Measurements from ENCODE around the gene AANAT. TPM values are rescaled to one million over a fixed set of nuclear protein-coding genes. Genes with fewer than 3 reads are reported as not detected.

AANAT gene
- total RNA-seq, 1 experiment from 2014 or later: not detected

GRCh38 chr17:76438906-76439305 is 28.5 kb upstream of the AANAT start:
- Mint-ChIP-seq H3K27me3 (ENCODE audit: unreplicated experiment) (no peaks in the 10 kb centered on the region), H3K27ac (ENCODE audit: unreplicated experiment) (no peak overlapping the region), H3K4me1 (ENCODE audit: low read depth, unreplicated experiment) (peaks cover 39% of the 10 kb centered on the region), H3K36me3 (ENCODE audit: insufficient read depth, unreplicated experiment) (no peaks in the 10 kb centered on the region), H3K9me3 (ENCODE audit: low read depth, unreplicated experiment) (no peaks in the 10 kb centered on the region), H3K4me3 (ENCODE audit: low read depth, unreplicated experiment) (no peak overlapping the region)
- no peak for DNase-seq
- intact Hi-C loops (cut with micrococcal nuclease; ENCODE audit: unreplicated experiment): no loop called here
- BruUV-seq (replicated peaks): no TSS peak
- CTCF ChIA-PET: interaction anchor here (0.9 kb wide), 1 partner anchor 19 kb away, joined by 3 read pairs; no protein-coding TSS in a partner anchor
- no peak for TF ChIP-seq CTCF (IDR thresholded peaks at IDR 0.05; ENCODE audit: unreplicated experiment)

GRCh38 chr17:76439314-76439928 is 28.0 kb upstream of the AANAT start:
- no peak for DNase-seq
- no peak overlapping the region for H3K27ac Mint-ChIP-seq (ENCODE audit: unreplicated experiment)
- peaks cover 41% of the 10 kb centered on the region for H3K4me1 Mint-ChIP-seq (ENCODE audit: low read depth, unreplicated experiment)
- BruUV-seq (replicated peaks): no TSS peak
- no peak for TF ChIP-seq CTCF (IDR thresholded peaks at IDR 0.05; ENCODE audit: unreplicated experiment)
- intact Hi-C loops (cut with micrococcal nuclease; ENCODE audit: unreplicated experiment): no loop called here
- H3K9me3 Mint-ChIP-seq (ENCODE audit: low read depth, unreplicated experiment): no peaks in the 10 kb centered on the region
- H3K36me3 Mint-ChIP-seq (ENCODE audit: insufficient read depth, unreplicated experiment): no peaks in the 10 kb centered on the region
- no peaks in the 10 kb centered on the region for H3K27me3 Mint-ChIP-seq (ENCODE audit: unreplicated experiment)
- H3K4me3 Mint-ChIP-seq (ENCODE audit: low read depth, unreplicated experiment): no peak overlapping the region
- CTCF ChIA-PET: no interaction called here

GRCh38 chr17:76440751-76441362 is 26.5 kb upstream of the AANAT start:
- no peaks in the 10 kb centered on the region for H3K9me3 Mint-ChIP-seq (ENCODE audit: low read depth, unreplicated experiment)
- no peak for DNase-seq
- no TSS peak for BruUV-seq (replicated peaks)
- intact Hi-C loops (cut with micrococcal nuclease; ENCODE audit: unreplicated experiment): no loop called here
- H3K27ac Mint-ChIP-seq (ENCODE audit: unreplicated experiment): no peak overlapping the region
- TF ChIP-seq CTCF (IDR thresholded peaks at IDR 0.05; ENCODE audit: unreplicated experiment): no peak
- H3K4me1 Mint-ChIP-seq (ENCODE audit: low read depth, unreplicated experiment): peaks cover 48% of the 10 kb centered on the region
- H3K27me3 Mint-ChIP-seq (ENCODE audit: unreplicated experiment): no peaks in the 10 kb centered on the region
- no peak overlapping the region for H3K4me3 Mint-ChIP-seq (ENCODE audit: low read depth, unreplicated experiment)
- CTCF ChIA-PET: no interaction called here
- H3K36me3 Mint-ChIP-seq (ENCODE audit: insufficient read depth, unreplicated experiment): no peaks in the 10 kb centered on the region

- Mint-ChIP-seq H3K27ac (ENCODE audit: unreplicated experiment) (no peak overlapping the region), H3K4me3 (ENCODE audit: low read depth, unreplicated experiment) (no peak overlapping the region), H3K9me3 (ENCODE audit: low read depth, unreplicated experiment) (no peaks in the 10 kb centered on the region), H3K27me3 (ENCODE audit: unreplicated experiment) (no peaks in the 10 kb centered on the region), H3K4me1 (ENCODE audit: low read depth, unreplicated experiment) (peaks cover 58% of the 10 kb centered on the region), H3K36me3 (ENCODE audit: insufficient read depth, unreplicated experiment) (no peaks in the 10 kb centered on the region)
- intact Hi-C loops (cut with micrococcal nuclease; ENCODE audit: unreplicated experiment): no loop called here
- no peak for TF ChIP-seq CTCF (IDR thresholded peaks at IDR 0.05; ENCODE audit: unreplicated experiment)
- no peak for DNase-seq
- no TSS peak for BruUV-seq (replicated peaks)
- CTCF ChIA-PET: no interaction called here
Observed at GRCh38 chr17:76441686-76442340, 25.6 kb upstream of the AANAT start.
